ENCODE results near the gene ADAMTS8. TPM values are rescaled to one million over a fixed set of nuclear protein-coding genes. Genes with fewer than 3 reads are reported as not detected.

The ADAMTS8 gene
- polyA plus RNA-seq, 1 donor (not counting 4 experiments of a cell fraction or from before 2014, with no cell fraction given) = not detected

- H3K27me3 ChIP-seq (ENCODE audit: control insufficient read depth, extremely low read depth, insufficient read depth, low read length) = peaks cover 25% of the 10 kb centered on the region
- no peaks in the 10 kb centered on the region for H3K36me3 ChIP-seq (ENCODE audit: control insufficient read depth in 2 of 2, extremely low read depth in 1 of 2, insufficient read depth in 2 of 2, low read length in 2 of 2)
These were observed 9.7 kb downstream of the ADAMTS8 start for GRCh38 chr11:130418756-130419155.

GRCh38 chr11:130418210-130418609 lies 10.2 kb downstream of the ADAMTS8 start:
- Histone ChIP-seq H2AFZ (ENCODE audit: control insufficient read depth, low read length) (no peak overlapping the region), H3K9ac (ENCODE audit: control insufficient read depth, extremely low read depth, insufficient read depth, low read length) (no peak overlapping the region), H3K27me3 (ENCODE audit: control insufficient read depth, extremely low read depth, insufficient read depth, low read length) (peaks cover 19% of the 10 kb centered on the region), H3K27ac (ENCODE audit: control insufficient read depth, insufficient read depth, low read length) (no peak overlapping the region), H3K9me3 (ENCODE audit: control insufficient read depth, low read depth, low read length) (no peaks in the 10 kb centered on the region), H4K20me1 (ENCODE audit: control insufficient read depth, extremely low read depth, insufficient read depth, low read length) (peaks cover 5% of the 10 kb centered on the region), H3K4me3 (ENCODE audit: control insufficient read depth in 2 of 3, extremely low read depth in 1 of 3, insufficient read depth in 2 of 3, low read depth in 1 of 3, low read length in 3 of 3) (no peak overlapping the region), H3K9me1 (ENCODE audit: control insufficient read depth, extremely low read depth, insufficient read depth, low read length) (no peaks in the 10 kb centered on the region), H3K4me1 (ENCODE audit: control insufficient read depth, extremely low read depth, insufficient read depth, low read length) (peaks cover 22% of the 10 kb centered on the region), H3K4me2 (ENCODE audit: control insufficient read depth, extremely low read depth, insufficient read depth, low read depth, low read length) (no peak overlapping the region), H3K36me3 (ENCODE audit: control insufficient read depth in 2 of 2, extremely low read depth in 1 of 2, insufficient read depth in 2 of 2, low read length in 2 of 2) (no peaks in the 10 kb centered on the region), H3K79me2 (ENCODE audit: control insufficient read depth, insufficient read depth, low read length) (no peaks in the 10 kb centered on the region)
- dilution Hi-C loops (cut with MboI; ENCODE audit: extremely low pct_ligation_motif_present, low sequenced_read_pairs) = no loop called here
- TF ChIP-seq CTCF (optimal IDR thresholded peaks at IDR 0.05 in 1 of 3, IDR thresholded peaks at IDR 0.05 in 1 of 3, conservative IDR thresholded peaks at IDR 0.05 in 1 of 3; ENCODE audit: extremely low read depth in 1 of 3, insufficient read depth in 2 of 3, low read length in 3 of 3) (no peak), EZH2 (IDR thresholded peaks at IDR 0.05; ENCODE audit: low read length) (no peak)
- DNase-seq (ENCODE audit: low read depth, low spot score) (no peak), FAIRE-seq (no peak)

More at GRCh38 chr11:130418756-130419155, 9.7 kb downstream of the ADAMTS8 start:
- no peaks in the 10 kb centered on the region for H3K9me3 ChIP-seq (ENCODE audit: control insufficient read depth, low read depth, low read length)
- H3K4me1 ChIP-seq (ENCODE audit: control insufficient read depth, extremely low read depth, insufficient read depth, low read length) = peaks cover 17% of the 10 kb centered on the region
- no peak overlapping the region for H3K4me3 ChIP-seq (ENCODE audit: control insufficient read depth in 2 of 3, extremely low read depth in 1 of 3, insufficient read depth in 2 of 3, low read depth in 1 of 3, low read length in 3 of 3)
- FAIRE-seq (no peak), DNase-seq (ENCODE audit: low read depth, low spot score) (no peak)
- H4K20me1 ChIP-seq (ENCODE audit: control insufficient read depth, extremely low read depth, insufficient read depth, low read length) = peaks cover 2% of the 10 kb centered on the region
- dilution Hi-C loops (cut with MboI; ENCODE audit: extremely low pct_ligation_motif_present, low sequenced_read_pairs) = no loop called here
- H3K4me2 ChIP-seq (ENCODE audit: control insufficient read depth, extremely low read depth, insufficient read depth, low read depth, low read length) = no peak overlapping the region
- no peaks in the 10 kb centered on the region for H3K9me1 ChIP-seq (ENCODE audit: control insufficient read depth, extremely low read depth, insufficient read depth, low read length)
- no peaks in the 10 kb centered on the region for H3K79me2 ChIP-seq (ENCODE audit: control insufficient read depth, insufficient read depth, low read length)
- TF ChIP-seq EZH2 (IDR thresholded peaks at IDR 0.05; ENCODE audit: low read length) = no peak
- H3K9ac ChIP-seq (ENCODE audit: control insufficient read depth, extremely low read depth, insufficient read depth, low read length) = no peak overlapping the region
- H3K27ac ChIP-seq (ENCODE audit: control insufficient read depth, insufficient read depth, low read length) = no peak overlapping the region
- H2AFZ ChIP-seq (ENCODE audit: control insufficient read depth, low read length) = no peak overlapping the region

- Histone ChIP-seq H3K9me1 (ENCODE audit: control insufficient read depth, extremely low read depth, insufficient read depth, low read length) (no peaks in the 10 kb centered on the region), H3K9me3 (ENCODE audit: control insufficient read depth, low read depth, low read length) (no peaks in the 10 kb centered on the region), H3K36me3 (ENCODE audit: control insufficient read depth in 2 of 2, extremely low read depth in 1 of 2, insufficient read depth in 2 of 2, low read length in 2 of 2) (no peaks in the 10 kb centered on the region), H4K20me1 (ENCODE audit: control insufficient read depth, extremely low read depth, insufficient read depth, low read length) (peaks cover 5% of the 10 kb centered on the region), H3K4me3 (ENCODE audit: control insufficient read depth in 2 of 3, extremely low read depth in 1 of 3, insufficient read depth in 2 of 3, low read depth in 1 of 3, low read length in 3 of 3) (no peak overlapping the region), H3K79me2 (ENCODE audit: control insufficient read depth, insufficient read depth, low read length) (no peaks in the 10 kb centered on the region), H3K9ac (ENCODE audit: control insufficient read depth, extremely low read depth, insufficient read depth, low read length) (no peak overlapping the region), H3K4me2 (ENCODE audit: control insufficient read depth, extremely low read depth, insufficient read depth, low read depth, low read length) (no peak overlapping the region), H2AFZ (ENCODE audit: control insufficient read depth, low read length) (no peak overlapping the region), H3K27me3 (ENCODE audit: control insufficient read depth, extremely low read depth, insufficient read depth, low read length) (peaks cover 15% of the 10 kb centered on the region), H3K27ac (ENCODE audit: control insufficient read depth, insufficient read depth, low read length) (no peak overlapping the region), H3K4me1 (ENCODE audit: control insufficient read depth, extremely low read depth, insufficient read depth, low read length) (peaks cover 25% of the 10 kb centered on the region)
- FAIRE-seq = no peak
- DNase-seq (ENCODE audit: low read depth, low spot score) = no peak
- TF ChIP-seq CTCF (optimal IDR thresholded peaks at IDR 0.05 in 1 of 3, IDR thresholded peaks at IDR 0.05 in 1 of 3, conservative IDR thresholded peaks at IDR 0.05 in 1 of 3; ENCODE audit: extremely low read depth in 1 of 3, insufficient read depth in 2 of 3, low read length in 3 of 3) (no peak), EZH2 (IDR thresholded peaks at IDR 0.05; ENCODE audit: low read length) (no peak)
- dilution Hi-C loops (cut with MboI; ENCODE audit: extremely low pct_ligation_motif_present, low sequenced_read_pairs) = no loop called here
These were observed 11.5 kb downstream of the ADAMTS8 start for GRCh38 chr11:130416906-130417305.
